CD1c-positive myeloid dendritic cell (primary cell): ENCODE results near the gene EIF3K.
A peak's percentile ranks its signal among the peaks of the same experiment; 100 is the strongest.

Experiments used
- DNase-seq: peaks from one replicate; pipeline ENCODE4 v3.0.0-alpha.2; 2016; ENCODE audit errors: extremely low spot score

EIF3K gene

GRCh38 chr19:38665950-38666662 lies 47.1 kb downstream of the EIF3K start:
- no peak for DNase-seq

- DNase-seq: peak; percentile 47
Measured at GRCh38 chr19:38666663-38667511, 47.9 kb downstream of the EIF3K start.

GRCh38 chr19:38667661-38668171 lies 48.7 kb downstream of the EIF3K start:
- peak; percentile 68 for DNase-seq

GRCh38 chr19:38669552-38669951 lies 50.6 kb downstream of the EIF3K start:
- DNase-seq: no peak

GRCh38 chr19:38670921-38671398 lies 52.0 kb downstream of the EIF3K start:
- no peak for DNase-seq

- DNase-seq: no peak
Measured at GRCh38 chr19:38671654-38672053, 52.7 kb downstream of the EIF3K start.

GRCh38 chr19:38673030-38673429 lies 54.0 kb downstream of the EIF3K start:
- DNase-seq: no peak

GRCh38 chr19:38674388-38675171 lies 55.6 kb downstream of the EIF3K start:
- peak; percentile 85 for DNase-seq

- no peak for DNase-seq
Measured at GRCh38 chr19:38675611-38676010, 56.6 kb downstream of the EIF3K start.

- DNase-seq: no peak
Measured at GRCh38 chr19:38676023-38676877, 57.3 kb downstream of the EIF3K start.

GRCh38 chr19:38676878-38677646 lies 58.1 kb downstream of the EIF3K start:
- no peak for DNase-seq

GRCh38 chr19:38678217-38678890 lies 59.4 kb downstream of the EIF3K start:
- DNase-seq: no peak

- DNase-seq: no peak
Measured at GRCh38 chr19:38678891-38679494, 60.0 kb downstream of the EIF3K start.

- DNase-seq: peak; percentile 36
Measured at GRCh38 chr19:38679839-38680238, 60.9 kb downstream of the EIF3K start.

- peak; percentile 41 for DNase-seq
Measured at GRCh38 chr19:38682195-38682867, 63.3 kb downstream of the EIF3K start.

GRCh38 chr19:38682872-38683392 lies 63.9 kb downstream of the EIF3K start:
- no peak for DNase-seq

GRCh38 chr19:38683393-38684077 lies 64.5 kb downstream of the EIF3K start:
- peak; percentile 68 for DNase-seq
